Stimulated activated naive CD4-positive, alpha-beta T cell treated with Interleukin-2 at 50 U/mL for 16 hours (primary cell): ENCODE measurements around the gene TMEM98.
"Not testable (repeated sequence)": the region's sequence is repeated elsewhere in the genome, so short reads cannot be mapped to it uniquely, and the experiment has no call there.

Source experiments
- DNase-seq: peaks from one replicate; lab custom pipeline; 2025; lab: John Stamatoyannopoulos, UW

TMEM98 gene

GRCh38 chr17:32915245-32915644, 12.7 kb upstream of the TMEM98 start:
- no peak for DNase-seq

GRCh38 chr17:32916134-32916533, 11.8 kb upstream of the TMEM98 start:
- DNase-seq, result no peak

DNA sequence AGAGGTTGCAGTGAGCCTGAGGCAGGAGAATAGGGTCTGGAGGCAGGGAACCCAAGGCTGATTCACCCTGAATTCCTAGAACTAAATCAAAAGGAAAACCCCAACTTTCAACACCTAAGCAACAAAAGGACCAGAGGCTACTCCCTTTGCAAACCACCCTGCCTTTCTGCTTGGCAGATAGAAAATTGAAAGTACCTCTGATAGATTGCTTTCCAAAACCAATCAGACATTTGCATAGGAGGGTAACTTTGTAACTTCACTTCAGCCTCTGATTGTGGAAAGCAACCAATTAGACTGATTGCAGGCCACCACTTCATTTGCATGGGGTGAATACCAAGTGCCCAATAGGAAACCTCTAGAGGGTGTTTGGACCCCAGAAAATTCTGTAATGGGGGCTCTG, 10.9 kb upstream of the TMEM98 start:
- no peak for DNase-seq

GRCh38 chr17:32917842-32918241, 10.1 kb upstream of the TMEM98 start:
- no peak for DNase-seq

- not testable (repeated sequence) for DNase-seq
Measured at GRCh38 chr17:32919876-32920275, 8.1 kb upstream of the TMEM98 start.

- DNase-seq, result no peak
Measured at GRCh38 chr17:32920293-32920692, 7.7 kb upstream of the TMEM98 start.

- no peak for DNase-seq
Measured at GRCh38 chr17:32921017-32921416, 6.9 kb upstream of the TMEM98 start.

DNA sequence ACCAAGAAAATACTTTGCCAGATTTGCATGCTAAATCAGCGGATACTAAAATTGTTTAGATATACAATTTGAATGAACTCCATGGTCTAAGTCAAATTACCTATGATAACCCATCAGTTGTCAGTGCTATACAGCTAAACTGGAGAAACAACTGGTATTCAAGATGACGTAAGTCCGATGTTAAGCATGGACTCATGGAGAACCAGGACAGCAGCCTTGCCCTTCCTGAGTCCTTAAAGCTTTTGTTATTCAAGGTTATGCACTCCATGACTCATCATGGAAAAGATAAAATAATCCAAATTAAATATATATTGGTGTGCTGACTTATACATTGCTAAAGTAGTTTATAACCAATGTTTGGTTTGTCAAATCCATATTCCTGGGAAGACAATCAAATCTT, 4.0 kb upstream of the TMEM98 start:
- not testable (repeated sequence) for DNase-seq

GRCh38 chr17:32926183-32926582, 1.8 kb upstream of the TMEM98 start:
- no peak for DNase-seq

GRCh38 chr17:32926789-32927188, 1.2 kb upstream of the TMEM98 start:
- not testable (repeated sequence) for DNase-seq

DNA sequence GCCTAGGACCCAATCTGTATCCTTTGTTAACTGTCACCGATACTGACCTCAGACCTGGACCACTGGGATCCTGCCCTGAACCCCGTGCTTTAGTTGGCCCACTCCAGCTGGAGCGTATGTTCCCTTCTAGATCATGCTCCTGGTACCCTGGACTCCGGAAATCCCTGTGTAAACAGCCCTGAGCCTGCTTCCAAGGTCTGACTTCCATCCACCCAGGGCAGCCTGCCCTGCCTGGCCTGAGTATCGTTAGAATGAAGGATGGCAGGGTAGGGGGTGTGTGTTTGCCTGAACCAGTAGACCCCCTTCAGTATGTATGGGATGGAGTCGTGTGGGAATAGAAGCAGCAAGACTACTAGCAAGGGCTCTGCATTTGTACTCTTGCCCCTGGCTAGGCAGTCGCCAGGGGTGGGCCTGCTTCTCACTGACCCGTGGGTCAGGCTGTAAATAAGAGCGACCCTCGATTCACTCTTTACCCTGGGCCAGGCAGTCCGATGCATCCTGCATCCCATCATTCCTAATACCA, 691 bp upstream of the TMEM98 start:
- DNase-seq, result no peak

GRCh38 chr17:32928586-32929535, 908 bp downstream of the TMEM98 start:
- no peak for DNase-seq

DNA sequence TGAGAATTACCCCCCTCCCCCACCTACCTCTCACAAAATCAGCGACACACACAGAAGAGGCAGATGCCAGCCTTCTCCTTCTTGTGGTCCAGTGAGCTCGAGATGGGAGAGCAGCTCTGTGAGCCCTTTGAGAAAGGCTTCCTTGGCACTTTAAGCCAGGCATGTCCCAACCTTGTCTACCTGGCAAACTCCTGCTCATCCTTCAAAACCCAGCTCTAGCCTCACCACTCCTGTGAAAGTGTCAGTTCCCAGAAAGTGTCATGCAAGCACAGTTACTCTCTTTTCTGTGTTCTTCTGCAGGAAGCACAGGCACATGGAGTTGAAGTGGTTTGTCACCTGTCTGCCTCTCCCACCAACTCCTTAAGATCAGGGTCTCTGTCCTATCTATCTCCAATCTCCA, 1.6 kb downstream of the TMEM98 start:
- no peak for DNase-seq

DNA sequence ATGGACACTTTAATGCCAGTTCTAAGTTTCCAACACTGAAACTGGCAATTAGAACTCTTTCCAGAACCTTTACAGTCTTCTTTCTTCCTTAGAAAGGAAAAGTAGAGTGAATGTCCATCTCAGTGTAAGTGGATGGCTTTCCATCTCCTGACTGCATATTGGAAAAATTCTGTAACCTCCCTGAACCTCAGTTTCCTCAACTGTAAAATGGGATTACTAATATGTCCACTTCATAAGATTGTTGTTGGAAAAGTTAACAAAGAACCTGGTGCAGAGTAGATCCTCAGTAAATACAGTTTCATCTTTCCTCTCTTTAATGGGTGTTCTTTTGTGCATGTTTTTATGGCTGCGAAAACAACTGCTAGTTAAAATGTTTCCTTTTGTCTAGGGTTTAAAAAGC, 2.6 kb downstream of the TMEM98 start:
- no peak for DNase-seq

- DNase-seq, result no peak
Measured at GRCh38 chr17:32931686-32932085, 3.7 kb downstream of the TMEM98 start.

DNA sequence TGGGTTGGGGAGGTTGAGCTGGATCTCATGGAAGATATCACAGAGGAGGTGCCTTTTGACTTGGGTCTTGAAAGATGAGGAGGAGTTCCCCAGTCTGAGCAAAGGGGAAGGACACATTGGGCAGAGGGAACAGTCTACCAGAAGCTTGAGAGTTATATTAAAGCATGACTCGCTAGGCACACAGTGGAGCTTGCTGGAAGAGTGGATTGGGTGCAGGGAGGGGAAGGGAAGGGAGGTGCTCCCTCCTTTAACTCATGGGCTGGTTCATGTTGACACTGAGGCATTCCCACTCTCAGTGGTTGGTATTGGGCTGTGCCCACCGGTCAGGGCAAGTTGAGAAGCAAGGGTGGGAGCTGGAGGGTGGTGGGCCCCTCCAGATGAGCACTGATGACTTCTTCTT, 5.9 kb downstream of the TMEM98 start:
- DNase-seq, result no peak

DNA sequence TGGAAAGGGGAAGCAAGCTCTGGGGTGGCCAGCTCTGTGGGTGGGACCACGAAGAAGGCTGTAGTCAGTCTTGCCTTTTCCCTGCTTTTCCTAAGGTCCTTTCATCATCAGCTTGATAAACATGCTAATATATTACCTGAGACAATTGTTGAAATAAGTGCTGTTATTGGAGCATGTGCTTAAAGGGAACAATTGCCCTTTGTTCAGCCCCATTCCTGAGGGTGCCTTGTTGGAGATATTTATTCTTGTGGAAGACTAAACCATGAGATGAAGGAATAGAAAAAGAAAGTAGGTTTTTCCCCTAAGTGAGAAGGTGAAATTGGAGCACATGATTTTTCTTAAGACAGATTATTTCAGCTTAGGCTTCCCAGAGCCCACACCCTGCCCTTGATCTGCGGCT, 7.8 kb downstream of the TMEM98 start:
- DNase-seq, result no peak

GRCh38 chr17:32936186-32936893, 8.4 kb downstream of the TMEM98 start:
- DNase-seq, result no peak

DNA sequence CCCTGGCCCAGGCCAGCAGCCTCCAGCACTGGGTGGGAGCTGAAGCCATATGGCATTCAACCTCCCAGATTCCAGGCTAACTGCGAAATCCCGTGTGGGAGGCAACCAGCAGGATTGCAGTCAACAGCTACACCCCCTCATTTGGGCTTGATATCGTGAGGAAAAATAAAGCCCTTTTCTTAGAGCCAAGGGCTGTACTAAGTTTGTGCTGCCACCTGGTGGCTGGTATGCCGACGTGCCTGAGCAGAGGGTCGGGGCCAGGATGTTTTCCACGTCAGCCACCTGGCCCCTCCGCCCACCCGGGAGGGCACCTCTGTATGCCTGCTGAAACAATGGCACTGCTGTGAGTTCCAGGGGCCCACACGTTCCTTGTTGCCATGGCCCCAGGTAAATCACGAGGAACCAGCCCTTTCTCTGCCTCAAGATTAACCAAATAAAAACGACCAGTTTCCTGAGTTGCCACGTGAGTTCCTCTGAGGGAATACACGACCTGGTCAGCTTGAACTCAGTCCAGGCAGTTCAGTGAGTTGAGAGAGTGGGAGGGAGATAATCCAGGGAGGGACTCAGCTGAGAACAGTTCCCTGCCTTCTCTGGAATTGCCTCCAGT, 9.0 kb downstream of the TMEM98 start:
- peak; percentile 51 for DNase-seq

DNA sequence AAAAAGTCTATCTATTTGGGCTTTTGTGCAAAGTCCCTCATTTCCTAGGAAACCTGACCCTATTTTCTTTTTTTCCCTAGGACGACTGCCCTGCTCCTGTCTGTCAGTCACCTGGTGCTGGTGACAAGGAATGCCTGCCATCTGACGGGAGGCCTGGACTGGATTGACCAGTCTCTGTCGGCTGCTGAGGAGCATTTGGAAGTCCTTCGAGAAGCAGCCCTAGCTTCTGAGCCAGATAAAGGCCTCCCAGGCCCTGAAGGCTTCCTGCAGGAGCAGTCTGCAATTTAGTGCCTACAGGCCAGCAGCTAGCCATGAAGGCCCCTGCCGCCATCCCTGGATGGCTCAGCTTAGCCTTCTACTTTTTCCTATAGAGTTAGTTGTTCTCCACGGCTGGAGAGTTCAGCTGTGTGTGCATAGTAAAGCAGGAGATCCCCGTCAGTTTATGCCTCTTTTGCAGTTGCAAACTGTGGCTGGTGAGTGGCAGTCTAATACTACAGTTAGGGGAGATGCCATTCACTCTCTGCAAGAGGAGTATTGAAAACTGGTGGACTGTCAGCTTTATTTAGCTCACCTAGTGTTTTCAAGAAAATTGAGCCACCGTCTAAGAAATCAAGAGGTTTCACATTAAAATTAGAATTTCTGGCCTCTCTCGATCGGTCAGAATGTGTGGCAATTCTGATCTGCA, 12.9 kb downstream of the TMEM98 start:
- DNase-seq, result no peak

DNA sequence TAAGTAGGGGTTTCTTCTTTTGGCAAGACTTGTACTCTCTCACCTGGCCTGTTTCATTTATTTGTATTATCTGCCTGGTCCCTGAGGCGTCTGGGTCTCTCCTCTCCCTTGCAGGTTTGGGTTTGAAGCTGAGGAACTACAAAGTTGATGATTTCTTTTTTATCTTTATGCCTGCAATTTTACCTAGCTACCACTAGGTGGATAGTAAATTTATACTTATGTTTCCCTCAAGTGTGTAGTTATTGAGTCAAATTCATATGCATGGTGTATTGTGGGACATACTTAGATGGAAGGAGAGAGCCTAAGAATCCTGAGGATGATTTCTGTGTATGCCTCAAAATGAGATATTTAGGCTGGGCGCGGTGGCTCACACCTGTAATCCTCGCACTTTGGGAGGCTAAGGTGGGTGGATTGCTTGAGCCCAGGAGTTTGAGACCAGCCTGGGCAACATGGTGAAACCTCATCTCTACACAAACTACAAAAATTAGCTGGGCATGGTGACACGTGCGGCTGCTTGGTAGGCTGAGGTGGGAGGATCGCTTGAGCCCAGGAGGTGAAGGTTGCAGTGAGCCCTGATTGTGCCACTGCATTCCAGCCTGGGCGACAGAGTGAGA, 13.6 kb downstream of the TMEM98 start:
- no peak for DNase-seq

GRCh38 chr17:32943206-32943605, 15.3 kb downstream of the TMEM98 start:
- DNase-seq, result no peak
